ENCODE results near the gene EEF1AKMT3.

The EEF1AKMT3 gene

DNA sequence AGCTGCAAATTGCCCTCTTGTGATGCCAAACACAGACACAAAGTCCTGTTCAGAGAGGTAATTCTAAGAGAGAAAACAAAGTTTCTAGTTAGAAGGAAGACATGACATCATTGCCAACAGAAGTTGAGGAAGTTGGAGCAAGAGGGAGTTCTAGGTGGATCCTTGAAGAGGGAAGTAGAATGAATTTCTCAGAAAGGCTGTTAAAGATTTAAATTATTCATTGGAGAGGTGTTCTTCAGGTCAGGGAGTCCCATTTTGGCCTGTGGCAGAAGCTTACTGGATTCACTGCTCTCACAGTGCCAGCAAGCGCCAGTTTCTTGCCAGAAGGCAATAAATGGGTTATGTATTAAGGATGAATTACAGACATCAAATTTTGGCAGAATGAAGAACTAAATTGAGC, 25.5 kb downstream of the EEF1AKMT3 start:
- TF ChIP-seq CTCF (IDR thresholded peaks at IDR 0.05) = no peak
- peaks cover 3% of the 10 kb centered on the region for H3K79me2 ChIP-seq
- no peaks in the 10 kb centered on the region for H3K9me3 ChIP-seq (ENCODE audit: control insufficient read depth, low read length)
- H3K9ac ChIP-seq = no peak overlapping the region
- H3K4me3 ChIP-seq (ENCODE audit: low read depth, low read length) = no peak overlapping the region
- H3K4me2 ChIP-seq (ENCODE audit: low read length) = no peak overlapping the region
- no peaks in the 10 kb centered on the region for H3K36me3 ChIP-seq (ENCODE audit: control insufficient read depth, insufficient read depth, low read length)
- no peak overlapping the region for H2AFZ ChIP-seq
- H3K27ac ChIP-seq = no peak overlapping the region
- H3K4me1 ChIP-seq = no peaks in the 10 kb centered on the region
- no peaks in the 10 kb centered on the region for H3K27me3 ChIP-seq (ENCODE audit: control insufficient read depth, insufficient read depth, low read length)

GRCh38 chr12:57800965-57801364, 28.6 kb downstream of the EEF1AKMT3 start:
- H3K4me1 ChIP-seq = no peaks in the 10 kb centered on the region
- H3K27me3 ChIP-seq (ENCODE audit: control insufficient read depth, insufficient read depth, low read length) = no peaks in the 10 kb centered on the region
- no peak overlapping the region for H2AFZ ChIP-seq
- H3K9ac ChIP-seq = no peak overlapping the region
- no peak overlapping the region for H3K4me2 ChIP-seq (ENCODE audit: low read length)
- no peak for TF ChIP-seq CTCF (IDR thresholded peaks at IDR 0.05)
- no peaks in the 10 kb centered on the region for H3K79me2 ChIP-seq
- no peak overlapping the region for H3K4me3 ChIP-seq (ENCODE audit: low read depth, low read length)
- H3K36me3 ChIP-seq (ENCODE audit: control insufficient read depth, insufficient read depth, low read length) = no peaks in the 10 kb centered on the region
- no peak overlapping the region for H3K27ac ChIP-seq
- no peaks in the 10 kb centered on the region for H3K9me3 ChIP-seq (ENCODE audit: control insufficient read depth, low read length)

- H3K9me3 ChIP-seq (ENCODE audit: control insufficient read depth, low read length) = no peaks in the 10 kb centered on the region
- TF ChIP-seq CTCF (IDR thresholded peaks at IDR 0.05) = no peak
- H3K36me3 ChIP-seq (ENCODE audit: control insufficient read depth, insufficient read depth, low read length) = no peaks in the 10 kb centered on the region
- no peak overlapping the region for H3K4me2 ChIP-seq (ENCODE audit: low read length)
- no peak overlapping the region for H2AFZ ChIP-seq
- no peak overlapping the region for H3K27ac ChIP-seq
- no peak overlapping the region for H3K4me3 ChIP-seq (ENCODE audit: low read depth, low read length)
- H3K27me3 ChIP-seq (ENCODE audit: control insufficient read depth, insufficient read depth, low read length) = no peaks in the 10 kb centered on the region
- no peaks in the 10 kb centered on the region for H3K79me2 ChIP-seq
- no peak overlapping the region for H3K9ac ChIP-seq
- no peaks in the 10 kb centered on the region for H3K4me1 ChIP-seq
Measured at GRCh38 chr12:57802607-57803006, 30.2 kb downstream of the EEF1AKMT3 start.

DNA sequence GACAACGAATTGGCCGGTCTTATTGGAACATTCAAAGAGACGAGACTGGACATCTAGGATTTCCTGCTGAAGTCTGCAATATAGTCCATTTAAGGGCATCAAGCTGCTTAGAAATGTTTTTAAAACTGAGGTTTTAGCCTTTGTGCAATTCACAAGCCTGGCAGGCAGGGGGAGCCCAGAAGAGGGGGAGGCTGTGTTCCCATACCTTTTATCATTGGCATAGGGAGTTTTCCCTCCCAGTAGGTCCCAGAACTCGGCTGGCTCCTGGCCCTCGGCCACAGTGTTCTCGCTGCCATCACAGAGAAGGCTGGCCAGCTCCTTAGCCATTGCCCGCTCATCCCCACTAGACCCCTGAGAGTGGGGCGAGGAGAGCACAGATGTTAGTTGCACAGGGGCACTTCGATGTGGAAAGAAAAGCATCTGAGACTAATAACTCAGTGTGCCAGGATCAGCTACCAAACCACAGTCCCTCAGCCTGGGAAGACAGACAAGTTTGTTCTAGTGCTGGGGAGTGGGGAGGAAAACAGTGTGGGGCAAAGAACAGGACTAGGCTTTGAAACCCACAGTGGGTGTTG, 31.0 kb downstream of the EEF1AKMT3 start:
- Histone ChIP-seq H3K9me3 (ENCODE audit: control insufficient read depth, low read length) (no peaks in the 10 kb centered on the region), H3K27me3 (ENCODE audit: control insufficient read depth, insufficient read depth, low read length) (no peaks in the 10 kb centered on the region), H3K27ac (no peak overlapping the region), H2AFZ (no peak overlapping the region), H3K4me3 (ENCODE audit: low read depth, low read length) (no peak overlapping the region), H3K4me1 (no peaks in the 10 kb centered on the region), H3K36me3 (ENCODE audit: control insufficient read depth, insufficient read depth, low read length) (no peaks in the 10 kb centered on the region), H3K9ac (no peak overlapping the region), H3K79me2 (no peaks in the 10 kb centered on the region), H3K4me2 (ENCODE audit: low read length) (no peak overlapping the region)
- peak; percentile 77 for TF ChIP-seq CTCF (IDR thresholded peaks at IDR 0.05)

DNA sequence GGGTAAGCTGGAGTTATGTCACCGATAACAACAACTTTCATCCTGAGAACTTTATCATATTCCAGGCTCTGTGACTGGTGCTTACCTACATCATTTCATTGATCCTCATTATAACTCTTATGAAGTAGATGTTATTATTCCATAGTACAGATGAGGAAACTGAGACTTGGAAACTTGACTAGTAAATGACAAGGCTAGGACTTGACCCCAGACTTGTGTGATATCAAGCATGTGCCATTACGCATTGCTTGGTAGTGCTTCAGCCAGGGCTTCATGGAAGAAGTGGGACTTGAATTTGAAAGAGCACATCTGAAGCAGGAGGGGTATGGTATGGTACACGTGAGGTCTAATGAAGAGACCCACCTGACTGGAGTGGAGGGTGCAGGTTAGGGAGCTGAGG, 34.3 kb downstream of the EEF1AKMT3 start:
- Histone ChIP-seq H2AFZ (no peak overlapping the region), H3K4me2 (ENCODE audit: low read length) (no peak overlapping the region), H3K9ac (no peak overlapping the region), H3K36me3 (ENCODE audit: control insufficient read depth, insufficient read depth, low read length) (no peaks in the 10 kb centered on the region), H3K9me3 (ENCODE audit: control insufficient read depth, low read length) (no peaks in the 10 kb centered on the region), H3K27me3 (ENCODE audit: control insufficient read depth, insufficient read depth, low read length) (no peaks in the 10 kb centered on the region), H3K79me2 (peaks cover 4% of the 10 kb centered on the region), H3K27ac (no peak overlapping the region), H3K4me1 (no peaks in the 10 kb centered on the region), H3K4me3 (ENCODE audit: low read depth, low read length) (no peak overlapping the region)
- no peak for TF ChIP-seq CTCF (IDR thresholded peaks at IDR 0.05)

Data from parathyroid adenoma (tissue), 2 donors.